DOHH2 (cell line): ENCODE measurements around the gene NSMF.
A peak's percentile ranks its signal among the peaks of the same experiment; 100 is the strongest.

Experiments
- H3F3A ChIP-seq: fragments of 200-600 bp; sonication (generic), shearing (Covaris generic); 2 replicates; pipeline ENCODE4 v1.6.0; 2016; ENCODE audit warnings: antibody characterized with exemption, mild to moderate bottlenecking; ENCODE audit not compliant: control insufficient read depth, insufficient read depth
- H3K27ac ChIP-seq: fragments of 200-600 bp; sonication (generic); 2 replicates; pipeline ENCODE4 v1.5.1; 2014; ENCODE audit warnings: low read depth, mild to moderate bottlenecking, low read length, moderate library complexity
- H3K27me3 ChIP-seq: fragments of 200-600 bp; sonication (generic); 2 replicates; pipeline ENCODE4 v1.6.1; 2014; ENCODE audit warnings: mild to moderate bottlenecking, low read length, mixed read lengths; ENCODE audit not compliant: control insufficient read depth
- H3K36me3 ChIP-seq: fragments of 200-600 bp; sonication (generic); 2 replicates; pipeline ENCODE4 v1.6.1; 2014; ENCODE audit warnings: mild to moderate bottlenecking, low read length, moderate library complexity, mixed read lengths; ENCODE audit not compliant: control insufficient read depth
- H3K4me1 ChIP-seq: fragments of 200-600 bp; sonication (generic); 2 replicates; pipeline ENCODE4 v1.6.1; 2014; ENCODE audit warnings: mild to moderate bottlenecking, low read length, mixed read lengths; ENCODE audit not compliant: control insufficient read depth
- H3K4me2 ChIP-seq: fragments of 200-600 bp; sonication (generic); 2 replicates; pipeline ENCODE4 v1.6.0; 2014; ENCODE audit warnings: mild to moderate bottlenecking, low read length, moderate library complexity
- H3K4me3 ChIP-seq: fragments of 200-600 bp; sonication (generic); 2 replicates; pipeline ENCODE4 v1.5.1; 2014; ENCODE audit warnings: mild to moderate bottlenecking, low read length, mixed read lengths
- H3K79me2 ChIP-seq: fragments of 200-600 bp; sonication (generic); 2 replicates; pipeline ENCODE4 v1.6.1; 2014; ENCODE audit warnings: mild to moderate bottlenecking, low read length, mixed read lengths; ENCODE audit not compliant: control insufficient read depth
- H3K9me2 ChIP-seq: fragments of 200-600 bp; sonication (generic); replicated peaks from 2 replicates; pipeline ENCODE4 v1.6.1; 2014; ENCODE audit warnings: mild to moderate bottlenecking, low read length, mixed read lengths; ENCODE audit not compliant: control insufficient read depth
- H3K9me3 ChIP-seq: fragments of 200-600 bp; sonication (generic); 2 replicates; pipeline ENCODE4 v1.6.1; 2014; ENCODE audit warnings: antibody characterized with exemption, low read length, mixed read lengths; ENCODE audit not compliant: control insufficient read depth, insufficient read depth
- H4K20me1 ChIP-seq: fragments of 200-600 bp; sonication (generic); 2 replicates; pipeline ENCODE4 v1.6.0; 2014; ENCODE audit warnings: low read depth, mild to moderate bottlenecking, antibody characterized with exemption, low read length, moderate library complexity; ENCODE audit not compliant: control insufficient read depth, insufficient read depth
- CTCF ChIP-seq: fragments of 200-600 bp; sonication (generic); IDR thresholded peaks from one replicate; pipeline ENCODE4 v1.5.1; 2014; ENCODE audit warnings: antibody characterized with exemption, mild to moderate bottlenecking, low read depth, low read length; ENCODE audit not compliant: poor library complexity, severe bottlenecking
- EZH2phosphoT487 ChIP-seq: fragments of 200-600 bp; sonication (generic); IDR thresholded peaks from 2 replicates; pipeline ENCODE4 v1.6.1; 2017; ENCODE audit warnings: borderline replicate concordance, mild to moderate bottlenecking, antibody characterized with exemption, low read length, moderate library complexity, mixed read lengths

NSMF gene

DNA sequence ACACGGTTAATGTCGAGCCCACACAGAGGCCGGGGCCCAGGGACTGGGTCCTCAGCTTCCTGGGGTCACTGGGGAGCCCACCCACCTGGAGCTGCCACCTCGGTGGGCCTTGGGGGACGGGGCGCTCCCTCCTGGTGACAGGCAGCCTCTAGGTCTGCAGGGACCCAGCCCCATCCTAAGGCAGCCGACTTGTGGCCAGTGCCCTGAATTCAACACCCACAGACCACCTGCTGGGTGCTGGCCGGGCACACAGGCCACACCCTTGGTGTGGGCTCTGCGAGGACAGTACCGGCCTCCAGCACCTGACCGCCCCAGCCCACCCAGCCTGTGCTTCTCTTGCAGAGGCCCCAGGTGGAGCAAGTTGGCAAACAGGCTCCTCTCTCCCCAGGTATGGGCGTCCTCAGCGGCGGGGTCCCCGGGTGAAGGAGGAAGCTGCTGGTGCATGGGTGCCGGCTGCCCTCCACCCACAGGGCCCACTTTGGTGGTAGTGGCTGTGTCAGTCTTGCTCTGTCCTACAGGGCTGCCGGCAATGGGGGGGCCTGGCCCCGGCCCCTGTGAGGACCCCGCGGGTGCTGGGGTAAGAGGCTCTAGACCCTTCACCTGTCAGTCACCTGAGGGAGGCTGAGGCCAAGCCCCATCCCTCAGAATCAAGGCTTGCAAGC lies 26.3 kb downstream of the NSMF start:
- Histone ChIP-seq H4K20me1 (no peaks in the 10 kb centered on the region), H3K4me1 (peaks cover 51% of the 10 kb centered on the region), H3K9me2 (no peaks in the 10 kb centered on the region), H3K4me2 (no peak overlapping the region), H3K9me3 (no peaks in the 10 kb centered on the region), H3K27me3 (no peaks in the 10 kb centered on the region), H3K27ac (no peak overlapping the region), H3F3A (peaks cover 5% of the 10 kb centered on the region; the same call in 1 of the 2 replicates), H3K4me3 (no peak overlapping the region), H3K79me2 (no peaks in the 10 kb centered on the region), H3K36me3 (no peaks in the 10 kb centered on the region; the same call in 1 of the 2 replicates)
- TF ChIP-seq EZH2phosphoT487: no peak
- no peak for TF ChIP-seq CTCF

DNA sequence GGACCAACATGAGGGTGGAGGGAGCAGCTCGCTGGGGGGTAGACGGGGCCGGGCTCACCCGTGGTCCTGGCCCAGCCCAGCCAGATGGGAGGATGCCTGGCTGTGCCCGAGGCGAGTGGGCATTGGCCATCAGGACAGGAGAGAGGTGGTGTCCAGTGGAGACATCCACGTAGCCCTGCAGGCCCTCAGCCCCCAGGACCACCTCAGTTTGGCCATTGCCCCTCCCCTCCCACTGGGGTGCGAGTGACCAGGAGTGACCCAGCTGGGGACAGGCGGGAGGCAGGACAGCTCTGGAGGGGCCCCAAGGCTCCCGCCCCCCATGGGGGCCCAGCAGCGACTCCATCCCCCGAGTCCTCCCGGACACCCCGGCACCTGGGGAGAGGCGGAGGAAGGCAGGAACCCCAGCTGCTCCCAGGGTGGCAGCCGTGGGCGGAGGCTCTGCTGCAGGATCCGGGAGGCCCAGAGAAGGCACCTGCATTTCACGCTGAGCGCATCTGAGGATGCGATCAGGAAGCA lies 27.7 kb downstream of the NSMF start:
- no peak for TF ChIP-seq CTCF
- TF ChIP-seq EZH2phosphoT487: no peak
- Histone ChIP-seq H3K79me2 (no peaks in the 10 kb centered on the region), H3K4me3 (no peak overlapping the region)

DNA sequence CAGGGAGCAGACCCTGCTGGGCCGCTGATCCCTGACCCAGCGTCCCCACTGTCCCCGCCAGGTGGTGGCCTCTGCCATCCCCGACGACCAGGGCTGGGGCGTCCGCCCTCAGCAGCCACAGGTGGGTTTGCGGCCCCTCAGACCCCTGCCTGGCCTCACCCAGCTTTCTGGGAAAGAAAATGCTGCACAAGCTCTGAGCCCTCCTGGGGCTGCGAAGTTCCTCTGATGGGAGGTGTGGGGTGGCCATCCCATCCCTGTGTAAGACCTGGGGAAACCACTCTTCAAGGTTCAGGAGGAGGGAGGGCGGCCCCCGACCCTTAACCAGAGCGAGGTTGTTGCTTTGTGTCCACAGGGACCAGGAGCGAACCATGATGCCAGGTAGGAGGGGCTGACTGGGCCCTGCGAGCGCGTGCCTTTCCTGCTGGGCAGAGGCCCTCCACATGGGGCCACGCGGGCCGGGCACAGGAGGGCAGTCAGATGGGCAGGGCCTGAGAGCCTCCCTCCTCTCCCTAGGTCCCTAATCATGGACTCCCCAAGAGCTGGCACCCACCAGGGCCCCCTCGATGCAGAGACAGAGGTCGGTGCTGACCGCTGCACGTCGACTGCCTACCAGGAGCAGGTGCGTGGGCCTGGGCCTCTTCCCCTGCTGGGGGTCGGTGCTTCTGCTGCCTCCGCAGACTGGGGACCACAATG lies 28.3 kb downstream of the NSMF start:
- peaks cover 6% of the 10 kb centered on the region for H3K79me2 ChIP-seq
- no peaks in the 10 kb centered on the region for H3K9me3 ChIP-seq
- H3K27me3 ChIP-seq: no peaks in the 10 kb centered on the region
- no peaks in the 10 kb centered on the region for H3K9me2 ChIP-seq
- peak overlapping the region; percentile 74; the same call in 1 of the 2 replicates for H3K27ac ChIP-seq
- peaks cover 63% of the 10 kb centered on the region for H3K4me1 ChIP-seq
- TF ChIP-seq EZH2phosphoT487: no peak
- no peak for TF ChIP-seq CTCF
- peaks cover 12% of the 10 kb centered on the region for H3F3A ChIP-seq
- H3K36me3 ChIP-seq: peaks cover 9% of the 10 kb centered on the region
- H3K4me3 ChIP-seq: no peak overlapping the region
- H4K20me1 ChIP-seq: no peaks in the 10 kb centered on the region
- H3K4me2 ChIP-seq: peak overlapping the region; percentile 93

More for the DNA sequence above, 27.7 kb downstream of the NSMF start:
- Histone ChIP-seq H3K27me3 (no peaks in the 10 kb centered on the region), H3F3A (peaks cover 12% of the 10 kb centered on the region), H4K20me1 (no peaks in the 10 kb centered on the region), H3K9me2 (no peaks in the 10 kb centered on the region), H3K4me1 (peaks cover 63% of the 10 kb centered on the region), H3K4me2 (no peak overlapping the region), H3K36me3 (peaks cover 4% of the 10 kb centered on the region; the same call in 1 of the 2 replicates), H3K27ac (no peak overlapping the region), H3K9me3 (no peaks in the 10 kb centered on the region)
